SW 1271 (cell line): ENCODE measurements around the gene ITIH1.
"Not testable (repeated sequence)": the region's sequence is repeated elsewhere in the genome, so short reads cannot be mapped to it uniquely, and the experiment has no call there.

Experiments
- DNase-seq, 2 experiments: peaks; one replicate each; lab custom pipeline; 2025; lab: John Stamatoyannopoulos, UW

The ITIH1 gene

GRCh38 chr3:52774066-52774713 is 3.2 kb upstream of the ITIH1 start:
- DNase-seq = no peak

DNA sequence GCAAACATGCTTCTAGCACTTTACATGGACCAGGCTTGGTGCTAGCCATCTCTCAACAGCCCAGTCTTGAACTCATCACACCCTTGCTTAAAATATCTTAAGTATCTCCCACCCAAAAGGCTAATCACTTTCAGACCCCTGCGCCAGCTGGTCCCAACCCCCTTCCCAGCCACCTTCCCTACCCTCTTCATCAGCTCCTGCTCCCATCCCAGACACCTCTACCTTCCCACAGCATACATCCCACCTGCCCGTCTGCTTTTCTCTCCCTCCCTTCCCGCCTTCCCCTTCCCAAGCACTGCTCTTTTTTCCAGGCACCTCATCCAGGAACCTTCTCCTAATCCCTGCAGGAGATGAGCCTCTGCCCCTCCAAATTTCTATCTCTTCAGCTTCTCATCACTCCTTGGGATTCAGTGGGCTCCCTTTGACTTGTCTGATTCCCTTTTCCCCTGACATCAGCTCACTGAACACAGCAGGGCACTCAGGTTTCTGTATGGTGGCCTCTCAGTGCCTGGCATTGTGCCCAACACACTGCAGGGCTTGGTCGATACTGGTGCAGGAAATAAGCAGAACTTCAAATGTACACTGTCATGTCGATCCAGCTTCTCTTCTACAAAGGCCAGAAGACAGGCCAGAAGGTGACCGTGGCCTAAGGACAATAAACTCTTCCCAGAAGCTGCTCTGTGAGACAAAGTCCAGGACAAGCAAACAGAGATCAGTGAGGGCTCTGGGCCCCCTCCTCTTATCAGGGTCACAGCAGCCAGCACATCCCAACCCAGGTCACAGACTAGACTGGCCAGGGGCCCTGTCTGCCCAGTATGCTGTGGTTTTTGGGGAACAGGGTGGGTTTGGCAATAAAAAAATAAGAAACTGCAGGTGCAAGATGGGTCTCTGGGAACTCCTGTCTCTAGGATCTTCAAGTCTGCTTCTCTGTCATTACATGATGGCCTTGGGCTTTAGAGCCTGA is 2.2 kb upstream of the ITIH1 start:
- no peak for DNase-seq

DNA sequence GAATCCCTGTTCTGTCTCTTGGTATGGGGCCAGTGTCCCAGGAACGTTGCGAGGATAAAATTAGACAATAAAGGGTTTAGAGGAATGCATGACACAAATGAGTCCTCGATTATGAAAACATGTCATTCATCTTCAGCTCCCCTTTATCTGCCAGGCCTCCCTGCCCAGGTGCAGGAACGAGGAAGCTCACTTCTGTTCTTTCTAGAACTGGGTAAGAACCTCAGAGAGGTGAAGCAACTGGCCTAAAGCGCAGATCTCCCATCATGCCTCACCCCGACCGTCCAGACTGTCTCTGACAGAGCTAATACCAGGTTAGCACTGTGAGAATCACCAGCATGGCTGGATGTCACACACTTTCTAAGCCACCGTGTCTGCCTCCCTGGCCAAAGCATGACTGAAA is 1.5 kb upstream of the ITIH1 start:
- DNase-seq = no peak

GRCh38 chr3:52776486-52776885 is 913 bp upstream of the ITIH1 start:
- DNase-seq = not testable (repeated sequence)

- no peak for DNase-seq
Observed at GRCh38 chr3:52777959-52778805, 783 bp downstream of the ITIH1 start.

- no peak for DNase-seq
Observed at GRCh38 chr3:52779011-52779836, 1.8 kb downstream of the ITIH1 start.

GRCh38 chr3:52779837-52780585 is 2.6 kb downstream of the ITIH1 start:
- no peak for DNase-seq

GRCh38 chr3:52781741-52782140 is 4.3 kb downstream of the ITIH1 start:
- no peak for DNase-seq

DNA sequence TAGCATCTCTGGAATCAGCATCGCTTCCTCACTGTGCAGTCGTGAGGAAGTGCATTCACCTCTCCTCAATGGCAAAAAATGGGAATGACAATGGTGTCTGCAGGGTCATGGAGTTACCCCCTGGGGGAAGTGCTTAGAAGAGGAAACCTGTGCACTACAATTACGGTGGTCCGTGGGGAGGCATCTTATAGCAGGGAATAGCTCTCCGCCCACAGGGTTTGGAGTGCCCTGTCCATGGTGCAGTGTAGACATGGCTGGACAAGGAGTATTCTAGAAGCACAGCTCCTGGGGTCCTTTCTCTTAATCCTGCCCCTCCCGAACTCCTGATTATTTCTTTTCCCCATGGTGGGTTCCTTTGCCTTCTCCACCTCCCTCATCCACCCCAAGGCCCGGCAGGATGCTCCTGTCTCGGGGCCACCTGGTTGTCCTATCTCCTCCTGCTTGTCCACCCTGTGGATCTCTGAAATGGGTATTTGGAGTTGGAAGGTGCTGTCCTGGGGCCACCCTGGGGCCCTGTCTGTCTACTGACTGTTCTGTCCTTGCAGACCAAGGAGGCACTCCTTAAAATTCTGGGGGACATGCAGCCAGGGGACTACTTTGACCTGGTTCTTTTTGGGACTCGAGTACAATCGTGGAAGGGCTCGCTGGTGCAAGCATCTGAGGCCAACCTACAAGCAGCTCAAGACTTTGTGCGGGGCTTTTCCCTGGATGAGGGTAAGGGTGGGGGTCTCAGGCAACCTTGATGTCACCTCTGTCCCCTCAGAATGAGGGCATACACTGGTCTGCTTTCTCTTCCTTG is 5.2 kb downstream of the ITIH1 start:
- no peak for DNase-seq

GRCh38 chr3:52783211-52783555 is 5.8 kb downstream of the ITIH1 start:
- DNase-seq = no peak

- DNase-seq = no peak
Observed at GRCh38 chr3:52784021-52784621, 6.7 kb downstream of the ITIH1 start.

DNA sequence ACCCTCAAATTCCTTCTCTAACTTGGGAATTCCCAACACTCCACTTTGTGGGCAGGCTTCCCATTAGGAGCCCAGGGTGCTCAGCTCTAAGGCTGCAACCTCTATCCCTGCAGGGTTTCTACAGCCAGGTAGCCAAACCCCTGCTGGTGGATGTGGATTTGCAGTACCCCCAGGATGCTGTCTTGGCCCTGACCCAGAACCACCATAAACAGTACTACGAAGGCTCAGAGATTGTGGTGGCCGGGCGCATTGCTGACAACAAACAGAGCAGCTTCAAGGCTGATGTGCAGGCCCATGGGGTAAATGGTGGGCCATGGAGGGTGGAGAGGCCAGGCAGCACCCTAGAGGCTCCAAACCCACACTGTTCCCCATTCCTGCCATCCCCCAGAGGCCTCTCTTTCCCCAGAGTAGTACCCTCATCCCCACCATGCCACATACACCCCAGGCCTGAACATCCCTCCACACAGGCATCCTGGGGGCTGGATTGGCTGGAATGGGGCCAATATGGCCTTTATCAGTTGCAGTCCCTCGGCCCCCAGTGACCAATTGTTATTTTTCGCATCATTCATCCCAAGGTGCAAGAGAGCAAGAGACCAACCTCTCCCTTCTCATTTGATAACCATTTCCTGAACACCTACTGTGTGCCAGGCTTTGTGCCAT is 7.7 kb downstream of the ITIH1 start:
- no peak for DNase-seq

- DNase-seq = no peak
Observed at GRCh38 chr3:52786330-52787215, 9.2 kb downstream of the ITIH1 start.

DNA sequence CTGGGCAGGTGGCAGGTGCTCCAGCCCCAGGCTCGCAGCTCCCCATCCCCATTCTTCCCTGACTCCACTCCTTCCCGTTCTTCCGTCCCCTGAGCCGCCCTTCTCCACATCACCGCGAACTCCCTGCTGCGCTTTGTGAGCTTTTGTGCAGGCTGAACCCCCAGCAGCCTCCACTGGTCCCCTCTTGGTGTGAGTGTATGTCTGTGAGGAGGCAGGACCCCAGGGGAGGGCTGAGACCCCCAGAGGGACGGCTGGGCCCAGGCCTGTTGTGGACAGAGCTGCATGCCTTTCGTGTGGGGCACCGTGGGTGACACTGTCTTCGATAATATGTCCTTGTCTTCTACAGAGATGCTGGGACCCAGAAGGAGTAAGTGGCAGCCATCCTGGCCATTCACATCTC is 9.8 kb downstream of the ITIH1 start:
- no peak for DNase-seq

DNA sequence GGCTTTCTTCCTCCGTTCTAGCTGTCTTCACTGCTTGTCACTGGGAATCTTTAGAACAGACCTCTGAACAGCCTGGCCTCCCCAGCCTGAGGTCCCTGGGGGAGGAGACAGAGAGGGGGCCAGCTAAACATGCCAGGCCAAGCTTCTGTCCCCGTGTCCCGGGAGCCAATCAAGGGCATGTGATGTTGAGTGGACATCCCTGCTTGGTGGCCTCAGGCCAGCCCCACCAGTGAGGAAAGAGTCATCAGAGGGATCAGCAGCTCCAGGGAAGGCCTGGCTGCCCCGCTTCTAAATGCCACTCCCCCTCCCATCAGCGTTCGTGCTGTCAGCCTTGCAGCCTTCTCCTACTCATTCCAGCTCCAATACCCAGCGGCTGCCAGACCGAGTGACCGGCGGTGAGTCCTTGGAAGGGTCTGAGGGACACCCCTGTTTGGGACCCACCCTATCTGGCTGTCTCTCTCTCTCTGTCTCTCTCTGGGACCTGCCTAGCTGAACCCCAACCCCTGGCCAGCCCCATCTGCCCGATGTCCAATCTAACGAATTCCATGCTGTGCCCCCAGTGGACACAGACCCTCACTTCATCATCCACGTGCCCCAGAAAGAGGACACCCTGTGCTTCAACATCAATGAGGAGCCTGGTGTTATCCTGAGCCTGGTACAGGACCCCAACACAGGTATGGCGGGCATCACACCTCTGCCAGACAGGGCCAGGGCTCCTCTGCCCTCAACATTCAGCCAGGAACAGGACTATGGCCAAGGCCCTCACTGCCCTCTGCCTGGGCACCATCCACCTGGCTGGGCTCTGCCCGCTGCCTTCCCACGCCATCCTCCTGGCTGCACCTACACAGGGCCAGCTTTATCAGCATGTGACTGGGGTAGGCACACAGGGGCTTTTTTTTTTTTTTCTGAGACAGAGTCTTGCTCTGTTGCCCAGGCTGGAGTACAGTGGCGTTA is 10.6 kb downstream of the ITIH1 start:
- DNase-seq = no peak

- no peak for DNase-seq
Observed at GRCh38 chr3:52788890-52789745, 11.7 kb downstream of the ITIH1 start.
